ENCODE results near the gene ABCC2. TPM values are rescaled to one million over a fixed set of nuclear protein-coding genes. Genes with fewer than 3 reads are reported as not detected.
"Not testable (repeated sequence)": the region's sequence is repeated elsewhere in the genome, so short reads cannot be mapped to it uniquely, and the experiment has no call there.

Gene ABCC2
- polyA plus RNA-seq (ENCODE audit: insufficient read length), result 1.0 TPM

DNA sequence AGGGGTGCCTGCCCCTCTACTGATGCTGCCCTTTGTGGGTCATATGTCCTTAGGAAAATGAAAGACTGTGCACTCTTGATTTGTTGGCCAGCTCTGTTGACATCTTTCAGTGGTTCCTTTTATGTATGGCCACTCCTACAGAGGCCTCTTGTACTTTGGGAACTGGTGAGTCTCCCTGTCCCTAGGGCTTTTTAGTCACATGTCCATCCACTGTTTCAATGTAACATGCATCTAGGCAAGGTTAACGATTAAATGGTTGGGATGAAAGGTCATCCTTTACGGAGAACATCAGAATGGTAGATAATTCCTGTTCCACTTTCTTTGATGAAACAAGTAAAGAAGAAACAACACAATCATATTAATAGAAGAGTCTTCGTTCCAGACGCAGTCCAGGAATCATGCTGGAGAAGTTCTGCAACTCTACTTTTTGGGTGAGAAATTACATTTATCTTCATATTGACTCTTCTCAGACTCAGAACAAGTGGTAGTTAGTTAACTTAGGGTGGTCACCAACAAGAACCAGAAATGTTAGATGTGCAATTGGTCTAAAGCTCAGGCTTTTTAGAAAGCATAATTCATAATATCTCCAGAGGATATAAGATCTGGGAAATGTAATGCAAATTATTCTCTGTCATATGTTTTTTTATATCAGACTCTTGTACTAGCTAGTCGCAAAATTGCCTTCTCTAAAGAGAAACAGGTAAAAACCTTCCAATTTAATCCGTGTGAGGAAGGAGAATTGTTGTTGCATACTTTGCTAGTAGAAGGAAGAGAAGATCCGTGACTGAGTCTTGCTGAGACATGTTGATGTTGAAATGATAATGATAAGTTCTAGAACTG is at the start of gene ABCC2:
Gene ABCC2 (plus strand): TSS at position 194 of the 840 bp plus-strand sequence. CDS start 205 bp downstream, at position 399.
- no peak for DNase-seq (ENCODE audit: low read depth)

DNA sequence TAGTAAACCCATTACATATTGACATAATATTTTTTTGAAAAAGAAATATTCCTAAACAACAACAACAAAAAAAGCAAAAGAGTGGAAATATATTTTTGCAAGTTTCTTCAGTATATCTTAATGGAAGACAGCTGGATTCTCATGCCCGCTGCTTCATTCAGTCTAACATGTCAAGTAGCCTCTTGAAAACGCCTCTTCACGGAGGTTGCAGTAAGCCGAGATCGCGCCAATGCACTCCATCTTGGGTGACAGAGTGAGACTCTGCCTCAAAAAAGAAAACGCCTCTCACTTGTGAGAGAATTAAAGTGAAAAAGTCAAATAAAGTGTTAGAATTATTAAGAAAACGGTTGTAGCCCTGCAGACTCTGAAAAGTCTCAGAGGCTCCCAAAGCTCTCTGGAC is 49.1 kb upstream of the ABCC2 start:
- no peak for DNase-seq (ENCODE audit: low read depth)

DNA sequence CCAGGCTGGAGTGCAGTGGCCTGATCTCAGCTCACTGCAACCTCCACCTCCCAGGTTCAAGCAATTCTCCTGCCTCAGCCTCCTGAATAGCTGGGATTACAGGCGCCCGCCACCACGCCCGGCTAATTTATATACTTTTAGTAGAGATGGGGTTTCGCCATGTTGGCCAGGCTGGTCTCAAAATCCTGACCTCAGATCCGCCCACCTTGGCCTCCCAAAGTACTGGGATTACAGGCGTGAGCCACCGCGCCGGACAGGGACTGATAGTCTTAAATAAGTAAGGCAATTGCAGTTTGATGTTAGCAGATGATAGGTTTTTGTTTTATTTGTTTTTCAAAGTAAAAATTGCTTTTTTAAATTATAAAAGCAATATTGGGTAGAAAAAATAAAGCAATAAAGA is 48.3 kb upstream of the ABCC2 start:
- DNase-seq (ENCODE audit: low read depth), result not testable (repeated sequence)

DNA sequence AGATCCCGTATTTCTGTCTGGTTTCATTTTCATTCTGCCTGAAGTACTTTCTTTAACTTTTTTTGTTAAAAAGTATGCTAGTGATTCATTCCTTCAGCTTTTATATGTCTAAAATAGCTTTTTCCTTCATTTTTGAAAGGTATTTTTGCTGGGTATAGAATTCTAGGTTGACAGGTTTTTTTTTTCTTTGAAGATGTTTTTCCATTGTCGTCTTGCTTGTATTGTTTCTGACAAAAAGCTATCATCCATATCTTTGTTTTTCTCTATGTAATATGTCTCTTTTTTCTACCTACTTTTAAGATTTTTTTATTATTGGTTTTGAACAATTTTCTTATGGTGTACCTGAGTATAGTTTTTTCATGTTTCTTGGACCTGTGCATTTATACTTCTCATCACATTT is 42.2 kb upstream of the ABCC2 start:
- no peak for DNase-seq (ENCODE audit: low read depth)

DNA sequence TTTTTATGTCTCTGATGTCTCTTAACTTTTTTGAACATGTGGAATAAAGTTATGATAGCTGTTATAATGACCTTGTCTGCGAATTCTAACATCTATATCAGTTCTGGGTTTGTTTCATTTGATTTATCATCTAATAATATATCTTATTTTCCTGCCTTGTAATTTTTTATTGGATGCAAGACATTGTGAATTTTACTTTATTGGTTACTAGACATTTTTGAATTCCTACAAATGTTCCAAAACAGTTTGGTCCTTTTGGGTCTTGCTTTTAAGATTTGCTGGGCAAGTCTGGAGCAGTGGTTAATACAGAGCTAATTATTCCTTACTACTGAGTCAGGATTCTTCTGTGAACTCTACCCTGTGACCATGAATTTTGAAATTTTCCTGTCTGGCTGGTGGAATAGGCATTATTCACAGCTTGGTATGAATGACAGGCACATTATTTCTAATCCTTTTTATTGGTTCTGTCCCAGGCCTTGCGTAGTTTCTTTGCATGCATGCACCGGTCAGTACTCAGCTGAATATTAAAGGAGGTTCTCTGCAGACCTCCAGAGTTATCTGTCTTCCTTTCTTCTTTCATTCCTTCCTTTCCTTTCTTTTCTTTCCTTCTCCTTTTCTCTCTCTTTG is 41.4 kb upstream of the ABCC2 start:
- DNase-seq (ENCODE audit: low read depth), result no peak

DNA sequence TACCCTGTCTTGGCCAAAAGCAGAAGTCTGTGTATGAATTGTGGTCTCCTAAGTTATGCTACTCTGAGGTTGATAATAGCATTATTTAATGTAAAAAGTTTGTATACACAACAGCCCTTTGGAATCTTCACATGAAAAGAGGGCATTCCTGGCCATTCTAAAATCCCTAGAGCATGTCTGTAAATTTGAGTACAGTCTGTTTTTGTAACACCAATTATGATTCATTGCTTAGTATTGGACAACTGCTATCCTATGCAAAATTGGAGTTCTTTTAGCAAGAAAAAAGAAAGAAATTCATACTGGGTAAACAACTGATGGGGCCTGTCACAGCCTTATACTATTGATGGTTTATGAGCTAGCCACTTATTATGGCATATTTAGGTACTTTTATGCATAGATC is 40.2 kb upstream of the ABCC2 start:
- no peak for DNase-seq (ENCODE audit: low read depth)

DNA sequence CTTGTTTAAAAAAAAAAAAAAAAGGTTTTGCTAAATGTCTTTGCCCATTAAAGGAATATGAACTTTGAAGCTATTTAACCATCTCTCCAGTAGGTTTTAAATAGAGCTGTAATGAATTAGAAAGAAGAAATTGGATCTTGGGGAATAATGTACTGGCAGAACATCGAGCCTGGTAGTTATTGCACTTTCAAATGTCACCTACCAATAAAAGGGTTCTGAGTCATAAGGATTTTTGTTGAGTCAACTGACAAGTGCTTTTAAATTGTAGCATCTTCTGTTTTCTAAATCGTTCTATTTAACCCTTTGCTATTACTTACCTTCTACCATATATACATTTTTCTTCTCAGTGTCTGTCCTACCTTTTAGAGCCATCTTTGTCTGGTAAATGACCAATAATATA is 39.7 kb upstream of the ABCC2 start:
- no peak for DNase-seq (ENCODE audit: low read depth)

DNA sequence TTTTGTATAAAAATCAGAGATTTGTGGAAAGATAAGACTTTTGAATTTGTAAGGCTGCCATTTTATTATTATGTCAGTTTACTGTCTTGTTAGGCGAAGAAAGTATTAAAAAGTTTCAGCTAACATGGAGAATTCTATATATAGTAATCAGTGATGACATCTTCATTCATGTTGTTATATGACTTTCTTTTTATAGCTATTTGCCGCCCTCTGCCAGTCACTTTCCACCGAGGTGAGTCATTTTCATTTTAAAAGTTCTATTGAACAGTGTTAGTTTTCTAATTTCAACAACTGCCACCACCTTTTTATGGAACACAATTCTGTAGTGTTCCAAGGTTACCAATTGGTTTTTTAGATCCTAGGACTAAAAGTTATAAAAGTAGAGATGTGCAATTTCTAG is 38.6 kb upstream of the ABCC2 start:
- DNase-seq (ENCODE audit: low read depth), result no peak

DNA sequence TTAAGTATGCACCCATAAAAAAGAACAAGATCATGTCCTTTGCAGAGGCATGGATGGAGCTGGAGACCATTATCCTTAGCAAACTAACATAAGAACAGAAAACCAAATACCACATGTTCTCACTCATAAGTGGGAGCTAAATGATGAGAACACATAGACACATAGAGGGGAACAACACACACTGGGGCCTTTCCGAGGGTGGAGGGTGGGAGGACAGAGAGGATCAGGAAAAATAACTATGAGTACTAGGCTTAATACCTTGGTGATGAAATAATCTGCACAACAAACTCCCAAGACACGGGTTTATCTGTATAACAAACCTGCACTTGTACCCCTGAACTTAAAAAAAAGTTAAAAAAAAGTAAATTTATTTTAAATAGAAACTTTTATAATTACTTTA is 36.3 kb upstream of the ABCC2 start:
- DNase-seq (ENCODE audit: low read depth), result not testable (repeated sequence)

DNA sequence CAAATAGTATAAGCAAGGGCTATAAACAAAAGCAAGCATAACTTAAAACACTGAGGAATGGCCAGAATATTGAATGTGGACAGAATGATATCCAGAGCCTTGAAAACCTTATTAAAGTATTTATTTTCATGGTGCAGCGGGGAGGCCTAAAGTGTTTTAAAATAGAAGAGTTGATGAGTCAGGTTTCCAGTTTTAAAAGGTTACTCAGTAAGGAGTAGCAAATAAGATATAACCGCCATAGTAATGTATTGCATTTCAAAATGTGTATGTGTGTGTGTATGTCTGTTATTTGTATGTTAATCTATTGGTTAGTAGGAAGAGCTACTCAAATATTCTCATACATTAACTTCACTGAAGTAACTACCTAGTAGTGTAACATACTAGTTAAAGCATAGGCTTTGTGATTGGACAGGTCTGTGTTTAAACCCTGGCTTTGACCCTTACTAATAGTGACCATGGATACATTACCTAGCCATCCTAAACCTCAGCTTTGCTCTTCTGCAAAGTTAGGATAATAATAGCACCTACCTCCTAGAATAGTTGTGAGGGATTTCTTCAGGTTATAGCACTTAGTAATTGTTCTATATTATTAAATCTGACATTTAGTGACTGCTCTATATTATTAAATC is 33.5 kb upstream of the ABCC2 start:
- no peak for DNase-seq (ENCODE audit: low read depth)

DNA sequence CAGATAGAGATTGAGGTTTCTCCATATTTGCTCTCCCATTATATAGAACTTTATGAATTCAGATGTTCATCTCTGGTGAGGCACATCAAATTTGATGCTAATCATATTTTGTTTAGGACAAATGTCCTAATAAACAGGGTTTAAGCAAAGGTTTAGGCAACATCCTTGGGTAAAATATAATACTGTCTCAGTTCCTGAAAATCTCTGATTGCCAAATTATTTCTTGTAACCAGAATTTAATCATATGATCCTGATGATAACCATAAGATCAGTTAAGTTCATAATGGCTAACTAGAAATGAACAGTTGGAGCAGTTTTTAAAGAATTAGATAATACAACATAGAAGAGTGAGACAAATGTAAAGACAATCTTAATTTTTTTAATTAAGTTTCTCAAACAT is 31.8 kb upstream of the ABCC2 start:
- DNase-seq (ENCODE audit: low read depth), result no peak

DNA sequence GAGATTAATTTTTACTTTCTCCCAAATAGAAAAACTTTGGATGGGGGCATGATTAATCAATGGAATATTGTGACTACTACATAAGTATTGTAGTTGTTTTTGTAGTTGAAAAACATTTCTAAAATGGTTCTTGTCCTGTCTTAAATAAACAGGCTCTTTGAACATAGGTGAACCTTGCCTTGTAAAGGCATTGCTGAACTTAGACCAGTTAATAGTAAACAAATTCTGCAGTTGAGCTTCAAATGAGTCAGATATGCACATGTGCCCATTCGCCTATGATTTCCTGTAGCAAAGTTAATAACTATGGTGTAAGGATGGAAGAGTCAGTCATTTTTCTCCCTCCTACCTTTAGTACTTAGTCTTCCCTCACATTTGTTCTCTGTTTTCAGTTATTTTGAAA is 27.8 kb upstream of the ABCC2 start:
- no peak for DNase-seq (ENCODE audit: low read depth)

DNA sequence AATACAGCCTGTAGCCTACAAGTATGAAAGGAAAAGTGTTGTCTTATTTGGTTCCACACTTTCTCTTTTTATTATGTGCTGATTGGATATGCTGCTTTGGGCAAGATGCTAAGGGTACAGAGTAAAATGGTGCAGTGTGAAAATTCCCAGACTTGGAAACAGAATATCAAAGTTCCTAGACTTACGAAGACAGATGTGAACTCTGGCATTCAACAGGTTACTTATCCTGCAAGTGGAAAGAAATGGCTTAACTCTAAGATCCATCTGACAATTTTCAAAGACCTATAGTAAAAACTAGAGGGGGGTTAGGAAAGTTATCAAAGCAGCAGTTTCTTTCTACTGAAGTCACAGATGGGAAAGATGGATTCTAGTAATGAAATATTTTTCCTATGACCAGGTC is 26.3 kb upstream of the ABCC2 start:
- DNase-seq (ENCODE audit: low read depth), result no peak

DNA sequence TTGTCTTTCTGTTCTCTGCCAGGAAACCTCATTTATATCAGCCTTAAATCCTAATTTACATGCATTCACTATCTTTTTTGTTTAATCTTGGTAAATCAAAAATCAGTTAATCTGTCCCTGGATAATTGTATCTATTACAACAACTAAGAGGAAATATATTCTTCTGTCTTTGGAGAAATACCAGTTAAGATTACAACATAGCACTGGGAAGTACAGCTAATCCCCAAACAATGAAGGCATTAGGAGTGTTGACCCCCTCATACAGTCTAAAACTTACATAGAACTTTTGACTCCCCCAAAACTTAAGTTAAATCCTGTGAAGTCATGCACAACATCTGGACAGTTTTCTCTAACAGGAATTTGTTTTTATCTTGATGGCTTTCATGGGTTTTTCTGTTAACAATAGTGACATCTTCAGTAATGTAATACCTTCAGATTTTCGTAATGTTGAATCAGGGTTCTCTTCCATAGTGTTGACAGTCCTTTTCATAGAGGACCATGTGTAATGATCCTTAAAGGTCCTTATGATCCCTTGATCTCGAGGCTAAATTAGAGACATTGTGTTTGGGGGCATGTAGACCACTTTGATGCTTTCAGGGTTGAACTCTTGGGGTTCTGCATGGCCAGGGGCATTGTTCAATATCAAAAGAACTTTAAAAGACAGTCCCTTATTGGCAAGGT is 24.1 kb upstream of the ABCC2 start:
- DNase-seq (ENCODE audit: low read depth), result no peak

DNA sequence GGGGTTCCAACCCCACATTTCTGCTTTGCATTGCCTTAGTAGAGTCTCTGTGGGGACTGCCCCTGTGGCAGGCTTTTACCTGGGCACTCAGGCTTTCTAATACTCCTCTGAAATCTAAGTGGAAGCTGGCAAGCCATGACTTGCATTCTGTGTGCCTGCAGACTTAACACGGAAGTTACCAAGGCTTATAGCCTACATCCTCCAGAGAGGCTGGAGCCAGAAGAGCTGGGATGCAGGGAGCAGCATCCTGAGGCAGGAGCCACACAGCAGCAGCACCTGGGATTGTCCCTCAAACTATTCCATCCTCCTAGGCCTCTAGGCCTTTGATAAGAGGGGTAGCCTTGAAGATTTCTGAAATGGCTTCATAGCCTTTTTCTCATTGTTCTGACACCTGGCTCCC is 22.1 kb upstream of the ABCC2 start:
- DNase-seq (ENCODE audit: low read depth), result no peak

DNA sequence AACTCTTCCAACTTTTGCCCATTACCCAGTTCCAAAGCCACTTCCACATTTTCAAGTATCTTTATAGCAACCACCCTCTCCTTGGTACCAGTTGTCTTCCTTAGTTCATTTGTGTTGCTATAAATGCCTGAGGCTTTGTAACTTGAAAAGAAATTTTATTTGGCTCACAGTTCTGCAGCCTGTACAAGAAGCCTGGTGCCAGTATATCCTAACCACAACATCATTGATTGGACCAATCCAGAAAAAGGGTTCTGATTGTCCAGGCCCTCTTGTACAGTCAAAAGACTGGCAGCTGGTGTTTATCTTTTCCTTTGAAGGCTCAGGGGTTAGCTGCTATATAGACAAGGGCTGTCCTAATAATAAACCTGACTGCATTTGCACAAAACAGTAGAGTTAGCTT is 21.1 kb upstream of the ABCC2 start:
- no peak for DNase-seq (ENCODE audit: low read depth)

DNA sequence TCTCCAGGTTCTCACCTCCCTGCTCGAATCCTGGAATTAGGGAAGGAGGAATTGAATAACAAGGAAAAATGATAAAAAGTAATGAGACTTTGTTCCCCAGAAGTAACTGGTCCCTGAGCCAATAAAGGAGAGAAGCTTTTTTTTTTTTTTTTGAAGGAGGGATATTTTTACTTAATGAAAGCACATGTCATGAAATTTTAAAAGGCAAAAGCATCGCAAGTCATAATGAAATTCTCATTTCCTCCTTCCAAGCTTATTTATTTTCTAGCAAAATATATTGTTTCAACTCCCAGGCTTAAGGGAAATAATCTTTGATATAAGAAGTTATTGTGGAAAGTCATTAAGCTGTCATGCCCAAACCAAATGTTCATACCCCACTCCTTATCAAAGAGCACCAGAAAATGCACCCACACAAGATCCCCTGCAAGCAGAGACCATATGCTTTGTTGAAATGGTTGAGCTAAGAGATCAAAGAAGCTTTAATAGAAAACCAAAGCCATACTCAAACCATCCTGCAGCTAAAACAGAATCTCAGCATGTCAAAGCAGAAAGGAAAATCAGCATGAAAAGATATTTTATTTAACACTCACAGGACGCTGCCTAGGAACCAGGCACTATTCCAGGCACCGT is 16.7 kb upstream of the ABCC2 start:
- DNase-seq (ENCODE audit: low read depth), result no peak

DNA sequence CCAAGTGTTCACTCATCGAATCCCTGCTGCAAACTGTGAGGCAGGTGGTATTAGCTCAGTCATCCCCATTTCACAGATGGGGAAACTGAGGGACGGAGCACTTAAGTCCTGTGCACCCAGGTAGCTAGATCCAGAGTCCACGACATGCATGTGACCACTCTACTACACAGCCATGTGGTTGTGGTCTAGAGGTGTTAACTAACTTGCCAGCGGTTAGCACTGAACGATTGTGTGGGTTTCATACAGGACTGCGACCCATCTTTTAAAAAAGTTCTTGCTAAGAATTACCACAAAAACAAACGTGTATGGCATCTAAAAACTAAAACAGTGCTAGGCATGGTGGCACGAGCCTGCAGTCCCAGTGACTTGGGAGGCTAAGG is 16.1 kb upstream of the ABCC2 start:
- no peak for DNase-seq (ENCODE audit: low read depth)

DNA sequence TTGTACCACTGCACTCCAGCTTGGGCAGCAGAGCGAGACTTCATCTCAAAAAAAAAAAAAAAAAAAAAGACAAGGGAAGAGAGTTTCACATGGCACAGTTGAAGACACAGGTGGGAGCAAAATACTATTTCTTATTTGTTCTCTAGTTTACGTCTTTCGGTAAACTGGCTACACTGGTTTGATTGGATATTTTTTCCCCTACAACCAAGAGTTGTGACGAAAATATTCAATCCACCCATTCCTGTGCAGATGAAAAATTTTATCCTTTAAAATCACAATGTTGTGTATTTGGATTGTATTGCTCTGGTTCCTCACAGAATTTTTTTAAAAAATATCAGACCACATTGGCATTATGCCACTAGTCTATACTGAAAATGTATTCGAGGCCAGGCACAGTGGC is 14.5 kb upstream of the ABCC2 start:
- no peak for DNase-seq (ENCODE audit: low read depth)

DNA sequence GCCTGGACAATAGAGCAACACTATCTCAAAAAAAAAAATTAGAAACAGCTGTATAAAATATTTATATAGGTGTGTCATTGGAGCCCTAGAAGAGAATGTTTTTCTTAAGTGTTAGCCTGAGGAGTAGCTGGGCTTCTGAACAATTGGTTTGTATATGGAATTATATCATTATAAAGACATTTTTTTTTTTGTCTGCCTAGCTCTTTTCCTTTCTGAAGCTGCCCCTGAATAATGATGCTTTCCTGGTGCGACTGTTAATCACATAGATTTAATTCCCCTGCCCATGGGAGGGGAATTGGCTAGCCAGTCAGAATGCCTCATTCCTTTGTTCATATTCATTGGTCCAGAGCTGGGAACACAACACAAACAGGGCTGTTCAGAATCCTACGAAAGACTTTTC is 13.9 kb upstream of the ABCC2 start:
- no peak for DNase-seq (ENCODE audit: low read depth)

DNA sequence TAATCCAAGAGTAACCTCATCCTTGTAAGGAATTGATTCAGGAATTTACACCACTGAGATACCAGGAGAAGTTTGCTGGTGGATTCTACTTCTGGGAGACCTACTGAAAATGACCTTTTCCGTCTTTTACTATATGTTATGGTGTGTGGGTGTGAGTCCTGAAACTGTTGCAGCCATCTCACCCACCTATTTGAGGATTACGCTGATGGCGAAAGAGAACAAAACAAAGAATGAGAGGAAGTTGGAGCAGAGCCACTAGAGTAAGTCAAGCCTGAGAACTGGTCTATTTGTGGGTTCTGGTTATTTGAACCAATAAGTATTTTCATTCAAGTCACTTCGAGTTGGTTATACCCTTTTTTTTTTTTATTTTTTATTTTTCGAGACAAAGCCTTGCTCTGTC is 12.7 kb upstream of the ABCC2 start:
- no peak for DNase-seq (ENCODE audit: low read depth)

All from forelimb muscle (tissue), 1 donor.